ENCODE data around the gene FSTL4.

GRCh38 chr5:133531178-133531577, 81.2 kb downstream of the FSTL4 start:
- TF ChIP-seq OSR1 (CRISPR knock-in tag; IDR thresholded peaks at IDR 0.05) (no peak), CSDC2 (CRISPR knock-in tag; IDR thresholded peaks at IDR 0.05) (no peak), ZFP3 (CRISPR knock-in tag; IDR thresholded peaks at IDR 0.05) (no peak), TCF4 (CRISPR knock-in tag; IDR thresholded peaks at IDR 0.05; ENCODE audit: borderline replicate concordance) (no peak), ARNTL (CRISPR knock-in tag; IDR thresholded peaks at IDR 0.05; ENCODE audit: borderline replicate concordance, low read depth) (no peak)
